ENCODE data around the gene MOG. TPM values are rescaled to one million over a fixed set of nuclear protein-coding genes. Genes with fewer than 3 reads are reported as not detected.
"Not testable (repeated sequence)": the region's sequence is repeated elsewhere in the genome, so short reads cannot be mapped to it uniquely, and the experiment has no call there.

The MOG gene
- total RNA-seq, 1 experiment from 2014 or later, result not detected

GRCh38 chr6:29663300-29664042 is 6.6 kb downstream of the MOG start:
- H3K36me3 ChIP-seq, result no peaks in the 10 kb centered on the region
- DNase-seq, result no peak
- H3K4me3 ChIP-seq, result no peak overlapping the region
- no peaks in the 10 kb centered on the region for H3K27me3 ChIP-seq
- H3K9me3 ChIP-seq, result no peaks in the 10 kb centered on the region

DNA sequence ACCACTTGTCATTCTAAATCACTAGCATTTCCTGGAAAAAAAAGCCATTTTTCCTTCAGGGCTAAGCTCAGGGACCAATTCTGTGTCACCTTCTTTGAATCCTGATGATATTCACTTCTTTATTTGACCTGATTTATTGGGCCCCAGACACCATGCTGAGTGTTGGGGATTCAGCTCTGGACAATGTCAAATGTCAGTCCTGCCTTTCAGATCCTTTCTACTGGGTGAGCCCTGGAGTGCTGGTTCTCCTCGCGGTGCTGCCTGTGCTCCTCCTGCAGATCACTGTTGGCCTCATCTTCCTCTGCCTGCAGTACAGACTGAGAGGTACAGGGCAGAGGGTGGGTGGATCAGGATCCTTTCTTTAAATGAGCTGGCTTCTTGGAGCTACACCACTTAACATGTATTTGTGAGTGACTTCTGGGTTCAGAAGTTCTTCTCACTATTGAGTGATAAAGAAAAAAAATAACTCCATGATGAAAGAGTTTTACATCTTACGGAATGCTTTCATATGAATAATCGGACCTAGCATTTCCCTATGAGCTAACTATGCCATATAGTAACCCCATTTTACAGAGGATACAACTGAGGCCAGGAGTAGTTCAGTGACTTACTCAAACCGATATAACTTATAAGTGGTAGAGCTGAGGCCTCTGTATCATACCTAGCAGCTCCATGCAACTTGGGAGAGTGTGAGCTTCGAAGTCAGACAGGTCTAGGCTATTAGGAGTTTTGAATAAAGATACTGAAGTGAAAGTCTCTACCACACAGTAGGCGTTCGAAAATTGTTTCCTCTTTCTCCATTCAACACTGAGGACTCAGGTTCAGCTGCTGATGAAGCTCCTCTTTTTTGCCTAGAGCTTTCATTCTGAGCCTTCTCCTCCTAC is 9.3 kb downstream of the MOG start:
- DNase-seq, result no peak
- no peak overlapping the region for H3K4me3 ChIP-seq
- no peaks in the 10 kb centered on the region for H3K27me3 ChIP-seq
- H3K36me3 ChIP-seq, result no peaks in the 10 kb centered on the region
- H3K9me3 ChIP-seq, result no peaks in the 10 kb centered on the region

- H3K9me3 ChIP-seq, result no peaks in the 10 kb centered on the region
- H3K36me3 ChIP-seq, result no peaks in the 10 kb centered on the region
- DNase-seq, result no peak
- no peak overlapping the region for H3K4me3 ChIP-seq
- H3K27me3 ChIP-seq, result no peaks in the 10 kb centered on the region
These were observed 9.9 kb downstream of the MOG start for GRCh38 chr6:29666826-29667130.

DNA sequence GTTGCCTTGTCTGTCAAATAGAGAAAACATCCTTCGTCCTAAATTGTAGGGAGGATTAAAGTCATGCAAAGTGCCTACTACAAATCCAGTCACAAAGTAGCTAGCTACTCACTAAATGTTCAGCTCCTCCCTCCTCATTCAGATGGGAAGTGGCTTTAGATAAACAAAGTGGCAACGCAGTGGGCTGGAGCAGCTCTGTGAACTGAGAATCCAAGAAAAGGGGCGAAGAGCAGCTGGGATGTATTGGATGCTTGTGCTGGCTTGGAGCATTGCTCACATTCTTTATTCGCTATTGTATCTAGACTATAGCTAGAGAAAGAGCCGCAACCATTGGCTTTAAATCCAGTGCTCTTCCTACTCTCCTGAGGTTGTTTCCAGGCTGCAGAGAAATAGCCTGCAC is 10.3 kb downstream of the MOG start:
- Histone ChIP-seq H3K9me3 (no peaks in the 10 kb centered on the region), H3K4me3 (no peak overlapping the region), H3K27me3 (no peaks in the 10 kb centered on the region), H3K36me3 (no peaks in the 10 kb centered on the region)
- no peak for DNase-seq

- H3K4me3 ChIP-seq, result no peak overlapping the region
- DNase-seq, result no peak
- no peaks in the 10 kb centered on the region for H3K27me3 ChIP-seq
- H3K36me3 ChIP-seq, result no peaks in the 10 kb centered on the region
- no peaks in the 10 kb centered on the region for H3K9me3 ChIP-seq
These were observed 14.1 kb downstream of the MOG start for GRCh38 chr6:29671026-29671425.

GRCh38 chr6:29672116-29672515 is 15.2 kb downstream of the MOG start:
- H3K36me3 ChIP-seq, H3K9me3 ChIP-seq, DNase-seq, H3K27me3 ChIP-seq, H3K4me3 ChIP-seq: not testable (repeated sequence)

- Histone ChIP-seq H3K9me3 (no peaks in the 10 kb centered on the region), H3K36me3 (no peaks in the 10 kb centered on the region), H3K4me3 (no peak overlapping the region), H3K27me3 (no peaks in the 10 kb centered on the region)
- DNase-seq, result no peak
These were observed 16.3 kb downstream of the MOG start for GRCh38 chr6:29673161-29673560.

GRCh38 chr6:29674008-29674407 is 17.1 kb downstream of the MOG start:
- no peaks in the 10 kb centered on the region for H3K36me3 ChIP-seq
- H3K27me3 ChIP-seq, result no peaks in the 10 kb centered on the region
- no peak for DNase-seq
- H3K4me3 ChIP-seq, result no peak overlapping the region
- no peaks in the 10 kb centered on the region for H3K9me3 ChIP-seq

DNA sequence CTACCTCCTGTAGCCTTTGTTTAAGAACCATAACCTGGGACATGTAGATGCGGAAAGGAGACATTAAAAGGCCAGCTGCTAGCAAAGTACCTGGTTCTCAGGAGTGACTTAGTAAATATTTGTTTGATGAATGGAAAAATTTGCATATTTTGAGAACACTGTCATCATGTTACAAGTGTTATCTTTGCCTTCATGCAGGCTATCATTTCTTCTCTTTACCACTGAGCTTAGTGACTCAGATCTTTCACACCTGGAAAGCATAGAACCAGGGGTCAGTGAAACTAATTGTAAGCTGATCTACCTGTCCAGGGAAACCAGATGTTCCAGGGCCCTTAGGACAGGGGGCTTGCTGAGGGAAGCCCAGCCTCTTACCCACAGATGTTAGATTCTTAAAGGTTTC is 18.7 kb downstream of the MOG start:
- H3K9me3 ChIP-seq, result no peaks in the 10 kb centered on the region
- no peaks in the 10 kb centered on the region for H3K36me3 ChIP-seq
- DNase-seq, result no peak
- no peak overlapping the region for H3K4me3 ChIP-seq
- H3K27me3 ChIP-seq, result no peaks in the 10 kb centered on the region

- DNase-seq, result peak; percentile 6
- H3K9me3 ChIP-seq, result no peaks in the 10 kb centered on the region
- no peak overlapping the region for H3K4me3 ChIP-seq
- no peaks in the 10 kb centered on the region for H3K36me3 ChIP-seq
- H3K27me3 ChIP-seq, result no peaks in the 10 kb centered on the region
These were observed 20.2 kb downstream of the MOG start for GRCh38 chr6:29676981-29677601.

DNA sequence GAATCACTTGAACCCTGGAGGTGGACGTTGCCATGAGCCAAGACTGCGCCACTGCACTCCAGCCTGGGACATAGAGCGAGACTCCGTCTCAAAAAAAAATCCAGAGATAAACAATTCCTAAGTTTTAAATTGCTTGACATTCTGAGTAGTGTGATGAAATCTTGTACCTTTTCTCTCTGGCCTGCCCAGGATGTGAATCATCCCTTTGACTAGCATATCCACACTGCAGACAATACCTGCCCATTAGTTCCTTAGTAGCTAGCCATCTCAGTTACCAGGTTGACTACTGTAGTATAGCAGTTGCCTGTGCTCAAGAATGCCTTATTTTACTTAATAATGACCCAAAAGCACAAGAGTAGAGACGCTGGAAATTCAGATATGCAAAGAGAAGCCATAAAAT is 21.2 kb downstream of the MOG start:
- no peaks in the 10 kb centered on the region for H3K27me3 ChIP-seq
- H3K4me3 ChIP-seq, result no peak overlapping the region
- H3K9me3 ChIP-seq, result no peaks in the 10 kb centered on the region
- no peak for DNase-seq
- H3K36me3 ChIP-seq, result no peaks in the 10 kb centered on the region

DNA sequence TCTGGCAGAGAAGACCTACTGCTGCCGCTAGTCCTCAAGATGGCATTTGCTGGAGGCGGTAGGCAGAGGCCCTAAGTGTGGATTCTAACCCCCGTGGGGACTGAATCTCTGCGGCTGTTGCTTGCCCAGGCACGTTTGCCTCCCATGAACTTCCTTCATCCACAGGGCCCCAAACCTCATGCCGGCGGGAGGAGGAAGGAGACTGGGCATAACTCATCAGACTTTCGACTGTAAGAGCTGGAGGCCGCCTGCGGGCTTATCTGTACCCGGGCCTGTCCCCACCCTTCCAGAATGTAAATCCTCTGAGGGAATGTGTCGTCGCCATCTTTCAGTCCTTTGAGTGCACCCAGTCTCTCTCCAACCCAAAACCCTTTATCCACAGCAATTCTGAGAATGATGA is 23.1 kb downstream of the MOG start:
- DNase-seq, result no peak
- H3K36me3 ChIP-seq, result no peaks in the 10 kb centered on the region
- H3K9me3 ChIP-seq, result no peaks in the 10 kb centered on the region
- no peak overlapping the region for H3K4me3 ChIP-seq
- H3K27me3 ChIP-seq, result no peaks in the 10 kb centered on the region

DNA sequence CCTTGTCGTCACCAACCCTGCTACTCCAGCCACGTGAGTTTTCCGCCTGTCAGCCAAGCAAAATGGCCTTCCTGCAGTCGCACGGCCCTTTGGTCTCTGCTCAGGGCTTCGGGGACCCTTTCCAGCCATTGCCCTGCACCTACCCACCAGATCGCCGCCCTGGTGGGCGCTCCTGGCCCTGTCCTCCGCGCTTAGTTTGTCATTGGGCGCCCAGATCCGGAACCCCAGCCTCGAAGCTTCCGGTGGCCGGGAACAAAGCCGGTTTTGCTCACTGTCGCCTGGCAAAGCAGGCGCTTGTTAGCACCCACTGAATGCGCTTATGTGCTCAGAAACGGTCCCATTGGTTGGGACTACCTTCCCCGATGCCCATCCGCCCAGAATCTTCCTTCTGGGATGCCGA is 23.5 kb downstream of the MOG start:
- no peak for DNase-seq
- no peaks in the 10 kb centered on the region for H3K27me3 ChIP-seq
- H3K4me3 ChIP-seq, result no peak overlapping the region
- no peaks in the 10 kb centered on the region for H3K9me3 ChIP-seq
- no peaks in the 10 kb centered on the region for H3K36me3 ChIP-seq

GRCh38 chr6:29680904-29681303 is 24.0 kb downstream of the MOG start, which contains the start of gene ZFP57:
Gene ZFP57 (minus strand): TSS chr6:29681152. CDS start chr6:29677003, 4,149 bp downstream.
- Histone ChIP-seq H3K4me3 (no peak within 1 kb of the TSS), H3K36me3 (no peaks in the 10 kb centered on the region), H3K27me3 (no peaks in the 10 kb centered on the region), H3K9me3 (no peaks in the 10 kb centered on the region)
- DNase-seq, result no peak

DNA sequence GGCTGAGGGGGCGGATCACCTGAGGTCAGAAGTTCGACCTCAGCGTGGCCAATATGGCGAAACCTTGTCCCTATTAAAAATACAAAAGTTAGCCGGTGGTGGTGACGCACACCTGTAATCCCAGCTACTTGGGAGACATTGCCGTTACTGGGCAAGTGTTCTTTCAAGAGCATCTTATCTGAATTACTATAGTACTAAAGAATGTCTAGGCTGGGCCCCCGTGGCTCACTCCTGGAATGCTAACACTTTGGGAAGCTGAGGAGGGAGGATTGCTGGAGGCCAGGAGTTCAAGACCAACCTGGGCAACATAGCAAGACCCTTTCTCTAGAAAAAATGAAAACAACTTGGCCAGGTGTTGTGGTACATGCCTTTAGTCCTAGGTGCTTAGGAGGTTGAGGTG is 24.9 kb downstream of the MOG start:
- no peaks in the 10 kb centered on the region for H3K9me3 ChIP-seq
- no peaks in the 10 kb centered on the region for H3K36me3 ChIP-seq
- H3K4me3 ChIP-seq, result no peak overlapping the region
- DNase-seq, result no peak
- no peaks in the 10 kb centered on the region for H3K27me3 ChIP-seq

- H3K9me3 ChIP-seq, result no peaks in the 10 kb centered on the region
- no peak overlapping the region for H3K4me3 ChIP-seq
- H3K27me3 ChIP-seq, result no peaks in the 10 kb centered on the region
- H3K36me3 ChIP-seq, result no peaks in the 10 kb centered on the region
- no peak for DNase-seq
These were observed 28.9 kb downstream of the MOG start for GRCh38 chr6:29685718-29686326.

DNA sequence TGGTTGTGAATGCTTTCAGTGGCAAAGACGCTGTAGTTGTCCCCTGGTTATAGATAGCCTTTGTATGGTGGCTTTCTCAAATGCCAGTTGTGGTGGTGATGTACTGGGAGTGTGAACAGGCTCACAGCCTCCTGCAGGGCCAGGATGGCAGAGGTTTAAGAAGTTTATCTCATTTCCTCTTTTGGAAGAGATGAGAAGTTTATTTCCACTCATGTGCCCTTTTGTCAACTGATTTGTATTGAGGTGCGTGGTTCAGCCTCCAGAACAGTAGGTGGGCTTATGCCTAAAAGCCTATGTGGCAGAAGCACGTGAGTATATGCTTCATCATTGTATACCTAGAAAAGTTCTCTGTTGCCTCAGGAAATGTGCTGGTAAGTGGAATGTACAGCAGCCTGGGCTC is 37.7 kb downstream of the MOG start:
- no peaks in the 10 kb centered on the region for H3K27me3 ChIP-seq
- no peak for DNase-seq

More for the DNA sequence above, 37.7 kb downstream of the MOG start:
- Histone ChIP-seq H3K36me3 (no peaks in the 10 kb centered on the region), H3K4me3 (no peak overlapping the region), H3K9me3 (no peaks in the 10 kb centered on the region)

All from MG63 (cell line).